ENCODE results near the gene SHC4.

GRCh38 chr15:48778331-48778730 lies 185.4 kb downstream of the SHC4 start:
- TF ChIP-seq CTCF (IDR thresholded peaks at IDR 0.05) = no peak
- no peak for TF ChIP-seq POLR2AphosphoS5 (IDR thresholded peaks at IDR 0.05)

Data from esophagus muscularis mucosa (tissue), 3 donors.